Fibroblast of skin of left quadriceps (primary cell): ENCODE results near the gene KRT82.
"Not testable (repeated sequence)": the region's sequence is repeated elsewhere in the genome, so short reads cannot be mapped to it uniquely, and the experiment has no call there.

Experiments
- DNase-seq, 2 experiments: peaks; one replicate each; pipeline ENCODE4 v3.0.0-alpha.2; 2013; ENCODE audit warnings: low read depth in 2 of 2

KRT82 gene

DNA sequence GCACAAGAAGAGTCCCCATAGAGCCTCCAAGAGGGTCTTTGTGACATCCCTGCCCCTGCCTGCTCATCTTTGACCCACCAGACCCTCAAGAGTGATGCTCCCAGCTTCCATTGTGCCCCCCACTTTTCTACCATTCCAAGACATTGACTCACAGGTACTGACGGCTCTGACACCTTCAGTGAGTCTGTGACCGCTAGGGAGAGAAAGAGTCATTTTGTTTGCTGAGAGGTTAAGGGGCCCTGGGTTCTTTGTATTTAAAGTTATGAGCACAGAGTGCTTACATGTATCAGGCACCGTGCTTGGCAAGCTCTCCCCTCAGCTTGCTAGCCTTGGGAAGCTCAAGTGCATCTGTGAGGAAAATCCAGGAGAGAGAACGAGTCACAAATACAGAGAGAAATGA lies 7.1 kb upstream of the KRT82 start:
- DNase-seq: no peak

DNA sequence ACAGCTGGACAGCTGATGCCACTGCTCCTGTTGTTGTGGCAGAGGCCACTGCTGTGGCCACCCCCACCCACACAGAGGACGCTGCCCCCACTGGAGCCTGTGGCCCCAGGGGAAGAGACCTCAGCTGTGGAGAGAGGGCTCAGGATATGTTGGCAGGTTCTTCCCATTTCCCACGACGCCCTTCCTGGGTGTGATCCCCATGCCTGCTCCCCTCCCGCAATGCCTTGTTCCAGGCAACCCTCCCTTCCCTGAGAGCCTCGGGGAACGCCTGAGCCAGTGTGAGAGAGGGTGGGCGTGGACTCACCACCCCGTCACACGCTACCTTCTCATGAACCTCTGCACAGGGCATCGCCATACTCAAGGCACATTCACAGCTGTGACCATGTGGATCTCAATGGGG lies 5.7 kb upstream of the KRT82 start:
- no peak for DNase-seq

DNA sequence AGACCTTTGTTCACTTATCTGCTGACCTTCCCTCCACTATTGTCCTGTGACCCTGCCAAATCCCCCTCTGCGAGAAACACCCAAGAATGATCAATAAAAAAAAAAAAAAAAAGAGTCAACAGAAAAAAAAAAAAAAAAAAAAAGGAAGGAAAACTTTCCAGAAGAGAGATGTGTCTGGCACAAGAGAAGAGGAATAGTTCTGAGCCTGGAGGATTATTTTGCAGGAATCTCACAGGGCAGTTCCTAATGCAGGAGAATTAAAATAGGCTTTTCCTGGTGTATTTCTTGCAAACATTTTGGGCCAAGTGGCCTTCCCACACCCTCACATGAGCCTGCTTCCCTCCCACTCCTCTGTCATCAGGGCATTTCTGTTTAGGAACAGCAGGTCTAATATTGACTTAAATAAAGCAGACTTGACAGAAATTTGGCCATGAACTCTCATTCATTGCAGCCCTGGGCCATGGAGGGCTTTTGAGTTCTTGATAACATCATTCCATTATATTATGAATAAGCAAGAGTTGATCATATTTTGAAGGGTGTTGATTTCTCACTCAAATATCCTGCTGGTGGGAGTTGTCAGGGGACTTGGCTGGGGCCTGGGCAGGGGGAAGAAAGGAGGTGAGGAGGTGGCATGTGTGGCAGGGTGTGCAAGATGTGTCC lies 4.6 kb upstream of the KRT82 start:
- DNase-seq: not testable (repeated sequence)

DNA sequence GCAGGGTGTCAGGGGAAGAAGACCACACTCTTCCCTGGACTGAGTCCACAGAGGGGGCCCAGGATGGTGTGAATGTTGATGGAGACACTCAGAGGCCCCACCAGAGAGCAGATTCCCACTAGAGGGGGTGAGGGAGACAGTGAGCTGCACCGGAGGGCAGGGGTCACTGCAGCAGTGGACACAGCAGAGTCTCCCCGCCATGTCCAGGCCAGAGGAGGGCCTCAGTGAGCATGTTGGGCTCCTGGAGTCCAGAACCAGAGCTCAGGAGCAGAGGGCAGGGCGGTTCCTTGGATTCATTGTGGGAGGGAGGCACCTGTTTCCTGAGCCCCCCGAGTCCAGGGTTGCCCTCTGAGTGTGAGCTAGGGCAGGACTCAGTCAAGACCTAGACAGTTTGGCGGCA lies 1.8 kb upstream of the KRT82 start:
- no peak for DNase-seq

DNA sequence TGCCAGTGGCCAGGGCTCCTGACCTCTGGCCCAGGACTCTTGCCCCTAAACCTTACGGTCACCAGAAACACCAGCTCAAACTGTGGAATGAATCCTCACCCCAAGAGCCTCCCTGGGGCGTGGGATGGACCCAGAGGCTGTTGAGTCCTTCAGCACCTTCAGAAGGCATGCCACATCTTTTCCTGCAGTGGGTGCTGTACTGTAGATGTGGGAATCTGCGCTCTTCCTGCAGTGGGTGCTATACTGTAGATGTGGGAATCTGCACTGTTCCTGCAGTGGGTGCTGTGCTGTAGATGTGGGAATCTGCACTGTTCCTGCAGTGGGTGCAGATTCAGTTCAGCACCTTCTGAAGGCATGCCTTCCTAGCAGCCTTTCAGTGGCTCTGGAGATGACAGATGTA lies 1.2 kb downstream of the KRT82 start:
- no peak for DNase-seq

DNA sequence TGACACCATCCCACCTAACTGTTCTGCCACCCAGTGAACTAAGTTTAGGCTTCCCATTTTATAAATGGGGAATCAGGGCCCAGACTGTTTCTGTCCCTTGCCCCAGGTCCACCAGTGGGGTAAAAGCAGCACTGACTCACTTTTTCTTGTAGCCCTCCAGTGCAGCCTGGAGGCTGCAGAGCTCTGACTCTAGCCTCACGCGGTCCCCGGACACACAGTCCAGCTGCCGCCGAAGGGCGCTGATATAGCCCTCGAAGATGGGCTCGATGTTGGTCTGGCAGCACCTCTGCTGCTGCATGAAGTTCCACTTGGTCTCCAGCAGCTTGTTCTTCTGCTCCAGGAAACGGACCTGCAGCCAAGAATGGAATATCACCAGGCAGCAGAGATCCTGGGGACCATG lies 2.6 kb downstream of the KRT82 start:
- no peak for DNase-seq

DNA sequence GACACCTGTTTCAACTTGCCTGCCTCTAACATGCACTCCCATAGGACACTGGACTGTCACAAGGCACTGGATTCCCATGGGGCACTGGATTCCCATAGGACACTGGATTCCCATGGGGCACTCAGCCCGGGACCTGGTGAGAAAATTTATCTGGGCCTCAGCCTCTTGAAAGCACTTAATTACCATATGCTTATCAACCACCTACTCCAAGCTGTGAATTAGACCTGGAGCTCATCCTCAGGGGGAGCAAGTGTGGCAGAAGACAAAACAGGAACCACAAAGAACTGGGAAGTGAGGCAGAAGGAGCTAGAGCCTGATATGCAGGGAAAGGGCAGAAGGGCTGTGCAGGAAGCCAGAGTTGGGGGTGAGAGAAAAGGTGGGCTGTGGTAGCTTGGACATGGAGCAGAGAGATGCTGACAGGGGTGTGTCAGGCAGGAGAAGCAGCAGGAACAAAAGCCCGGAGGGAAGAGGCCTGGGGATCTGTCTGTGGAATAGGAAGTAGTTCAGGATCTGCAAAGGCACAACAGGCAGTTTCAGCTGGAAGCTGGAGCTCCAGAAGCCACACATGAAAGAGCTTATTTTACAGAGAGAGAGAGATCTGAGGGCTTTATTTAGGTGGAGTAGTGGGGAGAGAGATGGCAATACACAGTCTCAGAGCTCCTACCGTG lies 3.1 kb downstream of the KRT82 start:
- no peak for DNase-seq

DNA sequence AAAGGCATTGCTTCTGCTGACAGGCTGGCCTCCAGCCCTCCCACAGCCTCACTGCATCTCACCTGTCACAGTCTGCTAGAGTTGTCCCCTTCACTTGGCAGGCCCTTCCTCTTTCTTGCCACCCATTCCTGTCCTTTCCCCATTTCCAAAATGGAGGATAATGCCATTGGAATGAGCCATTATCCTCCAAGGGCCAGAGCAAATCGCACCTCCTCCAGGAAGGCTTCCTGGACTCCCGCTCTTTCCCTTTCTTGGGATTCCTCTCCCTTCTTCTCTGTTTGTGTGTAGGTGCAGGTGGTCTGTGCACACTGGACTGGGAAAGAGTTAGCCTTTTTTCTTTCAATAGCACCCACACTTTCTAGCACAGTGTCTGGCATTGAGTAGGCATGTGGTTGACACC lies 3.8 kb downstream of the KRT82 start:
- no peak for DNase-seq

DNA sequence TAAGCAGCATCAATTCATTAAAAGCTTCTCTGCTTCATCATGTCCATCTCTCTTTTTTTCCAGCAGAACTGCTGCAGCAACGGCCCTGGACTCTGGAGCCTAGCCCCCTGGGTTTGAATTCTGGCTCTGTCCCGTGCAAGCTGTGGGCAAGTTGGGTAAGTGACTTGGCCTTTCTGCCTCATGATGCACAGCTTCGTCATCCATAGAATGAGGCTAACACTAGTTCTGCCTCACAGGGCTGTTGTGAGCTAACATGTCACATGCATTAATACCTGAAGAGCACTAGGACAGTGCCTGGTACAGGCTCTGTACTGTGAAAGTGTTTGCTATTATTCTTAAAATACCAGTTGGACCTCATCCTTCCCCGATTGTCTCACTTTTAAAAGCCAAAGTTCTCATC lies 4.2 kb downstream of the KRT82 start:
- DNase-seq: no peak

DNA sequence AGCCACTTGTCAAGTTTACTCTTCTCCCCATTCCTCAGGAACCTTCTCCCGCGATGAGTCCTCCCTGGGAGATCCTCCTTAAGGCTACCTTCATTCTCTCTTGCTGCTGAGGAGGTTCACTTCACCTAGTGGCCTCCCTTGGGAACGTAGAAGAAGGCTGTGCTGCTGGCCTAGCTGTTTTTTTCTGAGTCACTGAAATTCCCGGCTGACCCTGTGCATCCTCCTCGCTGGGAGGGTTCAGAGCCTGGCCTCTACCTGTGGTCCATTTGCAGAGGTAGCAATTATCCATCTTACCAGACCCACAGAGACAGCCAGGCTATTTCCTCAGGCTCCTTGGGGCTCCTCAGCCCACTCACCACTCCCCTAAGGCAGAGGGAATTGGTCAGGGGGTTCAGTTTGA lies 4.6 kb downstream of the KRT82 start:
- no peak for DNase-seq

DNA sequence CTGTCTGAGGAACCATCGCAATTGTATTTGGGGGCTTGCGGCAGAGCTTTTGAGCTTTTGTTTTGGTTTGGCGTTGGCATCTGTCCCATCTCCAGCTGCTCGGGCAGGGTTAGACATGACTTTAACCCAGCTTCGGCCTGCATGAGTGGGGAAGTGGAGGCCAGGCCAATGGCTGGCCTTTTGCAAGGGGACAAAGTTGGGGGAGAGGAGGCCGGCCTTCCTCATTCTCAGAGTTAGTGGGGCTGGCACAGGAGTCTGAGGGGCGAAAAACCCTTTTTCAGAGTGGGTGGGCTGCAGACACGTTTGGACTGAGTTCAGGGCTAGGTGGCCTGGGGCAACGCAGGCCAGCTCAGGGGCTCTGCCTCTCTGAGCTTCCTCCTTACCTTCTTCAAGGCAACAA lies 5.2 kb downstream of the KRT82 start:
- DNase-seq: no peak

DNA sequence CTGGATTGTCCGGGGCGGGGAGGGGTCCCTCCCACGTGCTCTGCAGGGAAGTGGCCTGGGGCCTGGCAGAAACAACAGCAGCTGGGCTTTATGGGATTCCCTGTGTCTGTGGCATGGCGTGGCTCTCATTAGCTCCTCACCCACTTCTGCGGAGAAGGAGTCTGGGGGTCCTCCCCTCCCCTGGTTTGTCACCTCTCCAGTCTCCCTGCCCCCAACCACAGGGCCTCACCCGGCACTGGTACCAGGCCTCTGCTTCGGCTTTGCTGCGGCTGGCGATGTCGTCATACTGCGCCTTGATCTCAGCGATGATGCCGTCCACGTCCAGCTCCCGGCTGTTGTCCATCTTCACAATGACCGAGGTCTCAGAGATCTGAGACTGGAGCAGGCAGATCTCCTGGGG lies 6.4 kb downstream of the KRT82 start:
- no peak for DNase-seq

DNA sequence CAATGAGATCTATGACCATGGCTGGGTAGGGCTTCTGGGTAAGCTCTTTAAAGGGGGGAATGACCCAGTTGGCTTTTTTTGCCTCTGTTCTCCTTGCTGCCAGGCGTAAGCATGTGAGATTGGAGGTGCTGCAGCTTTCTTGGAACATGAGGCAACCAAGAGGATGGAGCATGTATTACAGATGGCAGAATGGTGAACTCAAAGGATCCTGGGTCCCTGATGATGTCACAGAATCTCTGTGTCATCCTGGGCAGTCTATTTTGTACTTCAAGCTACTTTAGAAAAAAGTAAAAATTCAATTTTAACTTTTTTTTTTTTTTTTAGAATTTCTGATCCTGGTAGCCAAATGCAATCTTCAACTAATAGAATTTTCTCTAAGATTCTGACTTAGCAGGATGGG lies 8.0 kb downstream of the KRT82 start:
- no peak for DNase-seq

DNA sequence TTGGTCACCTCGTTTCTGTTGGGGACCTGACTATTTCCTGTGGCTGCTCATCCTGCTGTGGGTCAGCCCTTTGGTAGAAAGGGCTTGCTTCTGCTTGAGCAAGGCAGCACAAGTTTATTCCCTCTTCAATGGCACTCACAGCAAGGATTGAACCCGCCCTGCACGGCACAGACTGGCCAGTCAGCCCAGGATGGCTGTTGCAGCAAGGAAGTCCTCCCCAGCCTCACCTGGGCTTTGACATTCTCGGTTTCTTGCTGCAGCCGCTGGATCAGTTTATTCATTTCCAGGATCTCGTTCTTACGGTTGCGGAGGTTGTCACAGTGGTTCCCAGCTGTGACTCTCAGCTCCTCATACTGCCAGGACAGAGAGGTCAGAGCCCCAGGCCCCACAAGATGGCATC lies 9.5 kb downstream of the KRT82 start:
- no peak for DNase-seq

DNA sequence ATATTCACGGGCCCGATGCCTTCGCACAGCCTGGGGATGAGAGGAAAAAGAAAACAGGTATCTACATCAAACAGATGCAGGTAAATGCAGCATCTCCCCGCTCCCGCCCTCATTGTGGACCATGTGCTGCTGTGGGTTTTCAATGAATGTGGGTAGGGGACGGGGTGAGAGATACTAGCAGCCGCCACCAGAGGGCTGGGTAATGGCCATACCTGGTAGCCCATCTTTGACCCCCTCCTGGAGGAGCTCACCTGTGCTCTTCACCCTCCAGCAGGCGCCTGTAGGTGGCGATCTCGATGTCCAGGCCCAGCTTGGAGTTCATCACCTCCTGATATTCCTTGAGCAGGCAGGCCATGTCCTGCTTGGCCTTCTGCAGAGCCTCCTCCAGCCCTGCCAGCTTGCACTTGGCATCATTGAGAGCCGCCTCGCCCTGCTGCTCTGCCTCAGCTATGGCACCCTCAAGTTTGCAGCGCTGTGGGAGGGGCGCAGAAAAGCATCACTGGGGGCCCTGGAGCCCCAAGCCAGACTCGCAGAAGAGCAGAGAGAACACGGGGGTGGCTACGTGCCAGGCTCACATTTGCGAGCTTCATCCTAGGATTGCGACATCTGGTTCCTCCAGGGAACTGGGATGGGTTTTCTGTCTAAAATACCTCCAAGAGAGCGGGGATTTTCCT lies 10.2 kb downstream of the KRT82 start:
- DNase-seq: peak; percentile 13 to 25

DNA sequence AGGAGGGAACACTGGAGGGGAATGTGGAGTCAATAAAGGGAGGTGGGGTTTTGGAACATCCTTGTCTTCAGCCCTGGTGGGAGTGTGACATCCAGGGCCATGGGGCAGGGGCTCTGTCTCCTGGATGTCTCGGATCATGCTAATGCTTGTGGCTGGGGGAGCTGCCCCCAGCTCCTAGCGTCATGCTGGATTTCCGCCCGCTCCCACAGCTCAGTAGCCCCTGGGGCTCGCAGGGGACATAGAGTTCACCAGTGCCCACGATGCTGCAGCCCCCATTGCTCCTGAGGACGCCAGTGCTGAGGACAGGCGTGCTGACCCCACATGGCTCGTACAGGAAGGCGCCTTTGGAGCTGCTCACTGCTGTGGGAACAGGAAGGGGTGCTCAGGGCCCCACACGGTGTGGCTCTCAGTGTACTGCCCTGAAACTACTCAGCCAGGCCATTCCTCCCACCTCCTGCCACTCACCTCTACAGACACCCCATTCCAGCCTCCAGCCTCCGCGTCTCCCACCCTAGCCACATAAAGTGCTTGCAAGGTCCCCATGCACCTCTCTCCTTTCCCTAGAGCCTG lies 11.2 kb downstream of the KRT82 start:
- no peak for DNase-seq

DNA sequence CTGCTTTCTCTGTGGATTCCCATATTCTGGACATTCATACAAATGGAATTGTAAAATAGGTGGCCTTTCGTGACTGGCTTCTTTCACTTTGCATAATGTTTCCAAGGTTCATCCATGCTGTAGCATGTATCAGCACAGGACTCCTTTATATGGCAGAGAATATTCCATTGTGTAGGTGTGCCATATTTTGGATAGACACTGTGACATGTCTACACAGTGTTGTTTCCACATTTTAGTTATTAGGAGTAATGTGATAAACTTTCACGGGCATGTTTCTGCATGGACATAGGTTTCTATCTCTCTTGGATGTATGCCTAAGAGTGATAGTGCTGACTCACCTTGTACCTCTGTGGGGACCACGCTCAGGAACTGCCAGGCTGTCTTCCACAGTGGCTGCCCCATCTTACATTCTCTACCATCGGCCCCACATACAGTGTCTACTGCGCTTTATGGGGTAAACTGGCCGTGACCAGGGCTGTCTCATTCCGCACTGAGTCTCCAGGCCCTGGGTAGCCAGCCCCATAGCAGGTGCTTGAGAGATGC lies 13.6 kb downstream of the KRT82 start:
- no peak for DNase-seq

DNA sequence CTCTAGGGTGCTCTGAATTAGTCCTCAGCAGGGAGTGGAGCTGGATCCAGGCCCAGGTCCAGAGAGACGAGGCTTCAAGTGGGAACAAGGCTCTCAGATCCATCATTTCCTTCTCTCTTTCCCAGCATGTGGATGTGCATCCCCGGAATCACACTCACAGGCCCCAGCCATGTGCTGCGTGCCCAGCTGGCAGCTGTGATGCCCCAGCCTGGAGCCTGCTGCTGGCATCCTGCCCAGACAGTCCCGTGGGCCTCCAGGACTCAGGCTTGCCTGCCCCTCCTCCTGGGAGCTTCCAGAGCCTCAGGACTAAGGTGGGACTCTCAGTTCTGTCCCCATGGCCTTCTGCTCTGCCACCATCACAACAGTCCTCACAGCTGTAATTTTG lies 14.5 kb downstream of the KRT82 start:
- no peak for DNase-seq

DNA sequence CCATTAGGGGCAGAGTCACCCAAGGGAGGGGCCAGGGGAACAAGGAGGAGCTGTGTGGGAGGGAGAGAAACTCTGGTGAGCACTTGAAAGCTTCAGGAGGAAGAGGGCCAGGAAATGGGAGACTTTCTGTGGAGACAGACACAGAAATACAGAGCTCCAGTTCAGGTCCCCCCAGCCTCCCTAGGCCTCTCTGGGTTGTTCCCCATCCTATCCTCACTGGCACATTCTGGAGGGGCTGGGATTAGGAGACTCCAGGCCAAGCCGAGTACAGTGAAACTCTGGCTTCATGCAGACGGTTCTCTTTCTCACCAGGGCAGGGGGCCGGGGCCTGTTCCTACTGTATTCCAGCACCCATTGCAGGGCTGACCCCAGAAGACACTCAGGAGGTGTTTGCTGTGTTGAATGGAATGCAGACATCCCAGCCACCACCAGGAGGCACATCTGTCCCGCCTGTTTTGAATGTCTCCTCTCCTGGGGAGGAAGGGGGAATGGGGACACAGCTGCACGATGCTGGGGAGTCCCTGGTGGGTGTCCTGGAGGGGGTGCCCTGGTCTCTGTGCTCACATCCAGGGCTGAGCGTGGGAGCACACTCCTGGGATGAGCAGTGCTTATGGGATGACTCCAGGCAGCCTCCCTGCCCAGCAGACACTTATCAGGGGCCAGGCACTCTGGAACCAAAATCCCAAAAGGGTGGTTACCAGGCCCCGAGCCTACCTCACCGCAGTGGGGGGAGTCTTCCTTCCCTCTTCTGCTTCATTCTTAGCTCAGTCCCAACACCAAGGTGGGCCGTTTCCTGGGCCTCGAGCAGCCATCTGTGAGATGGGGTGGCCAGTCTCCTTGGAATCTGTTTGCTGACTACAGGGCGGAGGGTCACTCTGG lies 15.2 kb downstream of the KRT82 start:
- DNase-seq: no peak

DNA sequence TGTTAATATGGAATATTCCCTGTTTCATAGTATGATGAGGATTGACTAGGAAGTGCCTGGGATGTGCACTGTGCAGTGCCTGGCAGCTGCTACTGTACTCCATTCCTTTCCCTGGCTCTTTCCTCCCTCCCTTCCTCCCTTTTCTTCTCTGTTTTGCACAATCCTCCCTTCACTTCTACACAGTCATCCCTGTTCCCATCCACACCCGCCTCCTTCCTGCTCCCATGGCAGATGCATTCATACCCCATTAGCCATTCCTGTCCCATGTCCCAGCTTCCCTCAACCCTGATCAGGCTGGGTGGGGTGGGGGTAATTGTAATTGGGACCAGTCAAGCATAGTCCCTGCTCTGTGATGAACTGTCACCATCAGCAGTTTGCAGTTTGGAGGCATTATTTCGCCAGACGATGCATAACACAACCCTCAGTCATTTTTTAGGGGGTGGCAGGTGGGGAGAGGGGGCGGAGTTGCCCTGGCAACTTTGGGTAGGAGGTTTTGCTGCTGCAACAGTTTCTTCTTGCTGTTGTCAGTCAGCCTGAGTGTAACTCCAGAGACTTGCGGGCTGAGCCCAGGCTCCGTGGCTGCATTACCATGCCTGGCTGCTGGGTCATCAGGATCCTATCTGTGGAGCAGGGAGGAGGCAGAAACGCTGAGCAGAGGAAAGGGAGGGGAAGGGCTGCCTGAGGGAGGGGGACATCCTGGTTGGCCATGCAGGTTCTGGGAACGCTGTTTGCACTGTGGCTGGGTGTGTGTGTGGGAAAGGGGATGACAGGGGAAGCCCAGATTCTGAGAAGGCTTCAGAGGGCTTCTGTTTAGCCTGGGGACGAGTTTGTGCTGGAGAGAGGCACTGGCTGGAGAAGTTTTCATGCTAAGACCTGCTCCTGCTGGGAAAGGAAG lies 16.6 kb downstream of the KRT82 start:
- DNase-seq: no peak

DNA sequence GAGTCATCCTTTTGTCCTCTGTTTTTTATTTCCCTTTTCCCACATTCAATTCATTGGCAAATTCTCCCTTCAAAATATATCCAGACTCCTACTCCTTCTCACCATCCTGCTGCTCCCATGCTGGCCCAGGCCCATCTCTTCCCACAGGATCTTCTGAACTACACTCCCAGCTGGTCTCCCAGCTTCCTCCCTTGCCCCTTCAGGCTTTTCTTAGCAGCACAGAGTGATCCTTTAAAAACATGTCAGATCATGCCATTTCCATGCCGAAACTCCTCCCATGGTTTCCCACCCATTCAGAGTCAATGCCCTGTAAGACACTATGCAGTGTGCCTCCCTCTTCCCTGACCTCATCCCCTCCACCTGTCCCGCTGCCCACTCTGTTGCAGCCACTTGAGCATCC lies 18.3 kb downstream of the KRT82 start:
- no peak for DNase-seq
